GM19193 (cell line): ENCODE results near the gene NUDT4.

ENCODE experiments used
- POLR2A ChIP-seq: IDR thresholded peaks from 4 replicates; pipeline ENCODE4 v1.6.1; 2011; ENCODE audit not compliant: insufficient read depth, insufficient read length; ENCODE audit errors: extremely low read depth

The NUDT4 gene

DNA sequence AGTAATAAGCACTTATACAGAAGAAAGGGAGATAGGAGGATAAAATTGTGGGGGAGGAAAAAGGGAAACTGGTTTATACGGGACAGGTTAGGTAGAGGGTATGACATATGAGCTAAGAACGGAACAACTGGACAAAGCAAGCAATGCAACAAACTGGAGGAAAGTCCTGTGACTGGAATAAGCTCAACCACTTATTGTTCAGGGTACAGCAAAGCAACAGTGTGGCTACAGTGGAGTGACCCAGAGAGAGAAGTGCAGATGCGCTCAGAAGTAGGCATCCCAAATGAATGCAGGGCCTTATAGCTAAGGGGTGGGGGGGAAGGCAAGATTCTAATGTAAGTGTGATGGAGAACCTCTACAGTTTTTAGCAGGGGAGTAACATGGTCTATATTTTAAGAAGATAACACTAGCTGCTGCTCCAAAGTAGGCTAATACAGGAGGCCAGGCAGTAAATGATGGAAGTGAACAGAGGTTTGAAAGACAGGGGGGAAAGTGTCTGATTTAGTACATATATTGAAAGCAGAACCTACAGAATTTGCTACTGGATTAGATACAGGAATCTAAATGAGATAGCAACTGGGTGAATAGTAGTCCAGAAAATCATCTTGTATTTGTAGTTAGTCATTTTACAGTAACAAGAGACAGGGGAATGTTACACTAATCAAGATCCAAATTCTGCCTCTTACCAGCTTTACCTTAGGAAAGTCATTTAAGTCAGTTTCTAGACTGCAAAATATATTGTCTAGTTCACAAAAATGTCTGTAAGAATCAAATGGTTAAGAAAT lies 60.7 kb downstream of the NUDT4 start:
- no peak for TF ChIP-seq POLR2A

DNA sequence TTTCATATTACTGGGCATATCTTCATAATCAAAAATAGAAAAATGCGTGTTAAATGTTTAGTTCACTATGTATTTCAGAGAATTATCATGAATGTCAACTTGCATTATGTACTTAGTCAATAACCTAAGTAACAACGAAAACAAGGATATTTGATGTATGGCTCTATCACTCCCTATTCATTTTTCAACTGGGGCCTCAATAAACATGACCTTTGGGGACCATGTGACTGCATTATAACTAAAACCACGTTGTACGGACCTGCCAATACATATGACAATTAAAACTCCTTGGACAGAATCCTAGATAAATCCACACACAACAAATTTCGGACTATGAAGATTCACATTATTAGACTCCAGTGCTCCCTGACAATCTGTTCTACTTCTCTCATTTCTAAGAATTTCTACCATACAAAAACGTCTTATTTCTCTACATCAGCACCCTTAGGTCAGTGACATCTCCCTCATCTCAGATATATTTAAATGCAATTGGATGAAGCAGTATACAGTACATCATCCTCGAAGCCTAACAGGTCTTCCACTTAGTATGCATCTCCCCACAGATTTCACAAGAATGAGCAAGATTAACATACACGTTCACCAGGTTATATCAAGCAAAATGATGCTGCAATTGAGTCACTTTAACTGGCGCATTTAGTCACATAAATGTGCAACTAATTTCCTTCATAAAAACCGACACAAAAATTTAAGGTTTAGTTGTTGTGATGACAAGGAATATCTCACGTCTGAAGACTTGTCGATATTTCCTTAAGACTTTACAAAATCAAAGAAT lies 62.5 kb downstream of the NUDT4 start:
- TF ChIP-seq POLR2A, result no peak

DNA sequence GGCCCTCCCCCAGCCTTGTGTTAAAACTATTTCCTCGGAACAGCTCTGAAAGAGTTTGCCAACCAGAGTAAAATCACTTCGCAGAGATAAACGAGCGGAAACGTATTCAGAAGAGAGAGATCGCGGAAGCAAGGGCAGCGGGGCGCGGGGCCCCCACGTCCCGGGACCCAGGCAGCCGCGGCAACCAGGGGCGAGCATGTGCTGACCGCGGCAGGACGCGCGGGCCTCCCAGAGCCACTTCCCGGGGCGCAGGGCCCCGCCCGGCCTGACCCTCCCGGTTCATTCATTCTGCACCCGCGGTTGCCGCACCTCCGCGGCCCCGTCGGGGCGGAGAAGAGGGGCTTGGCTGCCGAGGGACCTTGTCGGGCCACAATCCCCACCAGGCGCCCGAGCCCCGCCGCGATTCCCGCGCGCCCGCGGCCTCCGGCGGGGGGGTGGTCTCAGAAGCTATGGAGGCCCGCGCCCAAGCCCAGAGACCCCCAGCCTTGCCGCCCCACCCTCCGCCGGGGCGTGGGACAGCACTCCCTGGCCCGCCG lies 63.4 kb downstream of the NUDT4 start:
- TF ChIP-seq POLR2A, result no peak

DNA sequence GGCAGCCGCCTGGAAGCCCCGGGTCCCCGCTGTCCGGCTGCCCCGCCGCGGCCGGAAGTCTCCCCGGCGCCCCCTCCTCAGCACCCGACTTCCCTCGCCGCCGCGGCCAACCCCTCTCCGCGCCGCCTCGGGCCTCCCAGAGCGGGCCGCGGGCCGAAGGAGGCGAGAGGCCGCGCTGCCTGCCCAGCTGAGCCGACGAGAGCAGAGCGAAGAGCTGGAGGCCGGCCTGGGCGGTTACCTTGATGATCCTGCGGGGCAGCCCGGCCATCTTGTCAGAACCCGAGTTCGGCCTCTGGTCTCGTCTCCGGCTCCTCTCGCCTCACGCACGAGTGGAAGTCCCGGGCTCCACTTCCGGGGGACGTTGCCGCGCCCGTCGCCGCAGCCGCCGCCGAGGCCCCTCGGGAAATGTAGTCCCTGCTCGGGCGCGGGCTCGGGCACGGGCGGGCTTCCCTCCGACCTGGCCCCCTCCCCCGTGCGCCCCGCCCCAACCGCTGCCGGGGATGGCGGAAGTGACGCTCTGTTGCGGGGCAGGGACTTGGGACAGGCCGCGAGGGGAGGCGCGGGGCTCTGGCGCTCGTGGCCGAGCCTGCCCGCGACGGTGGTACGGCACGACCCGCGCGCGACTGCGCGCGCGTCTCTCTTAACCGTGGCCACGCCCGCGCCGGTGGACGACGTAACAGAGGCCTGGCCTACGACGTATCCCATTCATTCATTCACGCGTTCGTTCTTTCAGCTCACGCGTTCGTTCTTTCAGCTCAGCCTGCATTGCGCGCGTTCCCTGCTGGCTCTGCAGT lies 64.1 kb downstream of the NUDT4 start, which contains the start of gene UBE2N:
TSS of gene UBE2N (minus strand) at position 331 of the 794 bp plus-strand sequence. CDS start at position 268, 63 bp downstream.
- TF ChIP-seq POLR2A, result peak; percentile 88

DNA sequence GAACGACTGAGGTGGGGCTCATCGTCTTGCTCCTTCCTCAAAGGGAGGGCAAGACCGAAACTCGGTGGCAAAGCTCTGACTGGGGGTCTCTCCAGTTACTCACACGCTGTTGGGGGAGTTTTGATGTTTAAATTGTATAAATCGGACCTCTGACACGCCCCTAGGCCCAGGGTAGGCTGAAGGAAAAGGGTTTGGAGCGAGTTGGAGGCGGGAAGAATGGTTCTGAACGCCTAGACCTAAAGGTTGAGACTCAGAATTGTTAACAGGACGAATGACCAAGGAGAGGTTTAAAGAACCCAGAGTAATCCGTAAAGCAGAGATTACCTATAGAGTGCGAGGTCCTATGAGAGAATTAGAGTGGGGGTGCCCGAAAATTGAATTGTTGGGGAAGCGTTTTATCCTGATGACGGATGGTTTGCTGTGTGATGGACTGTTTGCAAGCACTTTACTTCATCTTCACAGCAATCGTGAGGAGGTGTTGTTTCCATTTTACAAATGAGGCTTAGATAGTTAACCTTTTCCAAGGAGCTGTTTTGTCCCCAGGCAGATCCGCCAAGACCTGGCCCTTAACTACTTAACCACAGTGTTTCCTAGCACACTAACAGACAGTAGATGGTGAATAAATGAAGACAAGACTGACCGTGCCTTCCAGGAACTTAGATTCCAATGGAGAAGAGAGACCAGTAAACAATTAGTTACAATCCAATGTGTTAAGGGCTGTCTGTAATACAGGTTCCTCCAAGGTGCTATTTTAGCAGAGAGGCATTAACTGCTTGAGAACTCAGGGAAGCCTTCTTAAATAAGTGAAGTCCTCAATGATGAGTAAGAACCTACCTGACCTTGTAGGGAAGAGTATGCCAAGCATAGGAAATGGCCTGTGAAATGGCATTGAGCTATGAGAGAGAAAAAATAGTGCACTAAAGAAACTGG lies 65.0 kb downstream of the NUDT4 start:
- no peak for TF ChIP-seq POLR2A

DNA sequence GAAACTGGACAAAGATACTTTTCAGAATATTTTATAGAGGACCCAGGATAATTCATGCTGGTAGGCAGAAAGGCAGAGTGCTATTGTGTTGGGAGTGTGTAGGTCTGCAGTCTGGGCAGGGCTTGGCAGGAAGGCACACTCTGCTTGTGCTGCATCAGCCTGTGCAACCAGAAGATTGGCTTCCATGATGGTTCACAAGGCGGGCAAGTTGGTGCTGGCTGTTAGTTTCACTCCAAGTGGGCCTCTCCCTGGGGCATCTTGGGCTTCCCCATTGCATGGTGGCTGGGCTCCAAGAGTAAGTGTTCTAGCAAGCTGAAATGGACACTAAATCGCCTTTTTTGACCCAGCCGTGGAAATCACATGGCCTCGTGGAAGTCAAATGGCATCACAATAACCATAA lies 65.9 kb downstream of the NUDT4 start:
- no peak for TF ChIP-seq POLR2A

DNA sequence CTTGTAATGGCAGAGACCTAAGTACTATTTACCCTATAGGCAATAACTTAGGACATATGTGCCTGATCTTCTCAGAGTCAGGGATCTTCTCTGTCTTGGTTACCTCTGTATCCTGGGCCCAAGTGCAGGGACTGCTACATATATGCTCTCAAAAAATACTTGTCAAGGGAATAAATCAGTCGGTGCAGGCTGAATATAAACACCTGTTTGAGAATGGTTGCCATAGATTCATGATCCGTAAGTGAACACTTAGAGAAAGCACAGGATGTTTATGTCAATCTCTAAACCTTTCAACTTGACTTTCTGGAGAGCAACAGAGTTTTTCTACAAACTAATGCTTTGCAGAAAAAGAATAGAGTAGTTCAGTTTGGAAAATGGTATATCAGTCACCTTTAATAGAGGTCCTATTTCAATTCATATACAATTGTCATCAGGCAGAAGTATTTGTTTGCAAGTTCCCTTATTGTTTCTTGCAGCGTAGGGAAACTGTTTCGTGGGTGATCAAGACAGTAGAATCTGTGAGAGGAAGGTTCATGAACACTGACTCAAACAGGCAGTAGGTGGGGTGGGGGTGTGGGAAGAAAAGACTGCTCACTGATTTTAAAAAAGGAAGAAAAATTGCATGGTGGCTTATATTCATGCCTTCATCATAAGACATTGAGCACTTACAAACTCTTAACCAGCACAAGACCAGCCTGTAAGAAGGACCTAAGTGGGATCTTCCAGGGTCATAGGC lies 70.0 kb downstream of the NUDT4 start:
- TF ChIP-seq POLR2A, result no peak

DNA sequence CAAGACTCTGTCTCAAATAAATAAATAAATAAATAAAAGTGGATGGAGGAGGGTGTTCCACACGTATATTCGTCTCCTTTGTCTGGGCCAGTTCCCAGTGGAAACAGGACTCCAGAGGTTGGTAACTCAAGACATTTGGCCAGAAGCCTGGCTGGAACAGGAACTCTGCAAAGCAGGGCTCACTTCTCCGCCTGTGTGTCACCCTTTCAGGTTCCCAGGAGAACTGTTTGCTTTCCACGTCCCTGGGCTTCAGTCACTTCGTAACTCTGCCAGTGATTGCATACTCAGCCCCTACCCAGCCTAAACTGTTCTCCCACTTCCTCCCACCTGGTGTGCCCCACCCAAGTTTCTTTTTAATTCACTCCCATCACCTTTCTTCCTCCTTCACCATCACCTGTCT lies 71.1 kb downstream of the NUDT4 start:
- no peak for TF ChIP-seq POLR2A

DNA sequence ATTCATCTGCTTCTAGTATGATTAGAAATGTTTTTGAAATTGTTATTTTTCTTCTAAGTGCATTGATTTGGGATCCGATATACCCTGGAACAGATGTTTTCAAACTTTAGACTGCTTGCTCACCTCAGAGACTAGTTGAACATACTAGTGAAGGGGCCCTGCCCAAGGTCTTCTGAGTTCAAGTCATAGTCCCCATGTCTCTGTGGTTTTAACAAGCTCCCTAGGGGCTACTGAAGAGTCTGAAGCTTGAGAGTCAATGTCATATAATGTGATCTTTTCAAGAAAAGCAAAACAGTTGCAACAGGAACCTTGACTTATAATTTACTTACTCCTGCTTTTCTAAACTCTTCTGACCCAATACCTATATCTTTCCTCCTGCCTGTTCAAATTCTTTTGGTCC lies 71.6 kb downstream of the NUDT4 start:
- TF ChIP-seq POLR2A, result no peak

DNA sequence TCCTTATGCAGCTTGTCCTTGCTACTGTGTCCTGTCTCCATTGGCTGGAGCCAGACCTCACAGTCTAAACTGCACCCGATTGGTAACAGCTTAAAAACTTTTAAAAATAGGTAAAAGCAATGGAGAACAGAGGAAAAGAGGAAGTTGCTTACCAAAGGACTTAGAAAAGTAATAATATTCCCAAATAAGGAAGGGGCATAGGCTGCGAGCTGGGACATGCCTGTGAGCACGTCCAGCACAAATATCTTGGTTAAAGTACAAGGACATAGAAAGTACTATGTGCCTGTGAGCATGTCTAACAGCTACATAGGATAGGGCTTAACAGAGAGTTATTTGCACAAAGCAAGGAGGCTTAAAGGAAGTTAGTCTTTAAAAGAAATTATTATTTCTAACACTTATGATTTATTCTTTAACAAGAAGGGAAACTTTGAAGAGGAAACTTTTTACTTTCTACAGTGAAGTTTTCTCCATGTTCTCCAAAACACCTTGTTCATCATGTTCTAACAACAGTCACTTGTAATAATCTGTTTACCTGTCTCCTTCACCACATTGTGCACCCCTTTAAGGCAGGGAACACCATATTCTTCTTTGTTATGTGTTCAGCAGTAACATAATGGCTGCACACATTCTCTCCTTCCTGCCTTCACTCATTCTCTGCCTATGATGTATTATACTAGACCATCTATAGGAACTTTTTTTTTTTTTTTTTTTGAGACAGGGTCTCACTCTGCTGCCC lies 73.9 kb downstream of the NUDT4 start:
- no peak for TF ChIP-seq POLR2A

DNA sequence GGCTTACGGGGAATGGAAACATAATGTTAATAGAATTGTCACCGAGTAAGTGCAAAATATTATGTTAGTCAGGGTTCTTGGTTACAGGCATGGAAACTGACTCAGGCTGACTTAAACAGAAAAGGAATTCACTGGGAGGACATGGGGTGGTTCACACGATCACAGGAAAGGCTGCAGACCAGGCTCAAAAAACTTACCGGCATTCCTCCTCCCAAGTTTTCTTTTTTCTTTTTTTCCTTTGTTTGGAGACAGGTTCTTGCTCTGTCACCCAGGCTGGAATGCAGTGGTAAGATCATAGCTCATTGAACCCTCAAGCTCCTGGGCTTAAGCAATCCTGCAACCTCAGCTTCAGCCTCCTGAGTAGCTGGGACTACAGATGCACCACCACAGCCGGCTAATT lies 75.9 kb downstream of the NUDT4 start:
- no peak for TF ChIP-seq POLR2A

DNA sequence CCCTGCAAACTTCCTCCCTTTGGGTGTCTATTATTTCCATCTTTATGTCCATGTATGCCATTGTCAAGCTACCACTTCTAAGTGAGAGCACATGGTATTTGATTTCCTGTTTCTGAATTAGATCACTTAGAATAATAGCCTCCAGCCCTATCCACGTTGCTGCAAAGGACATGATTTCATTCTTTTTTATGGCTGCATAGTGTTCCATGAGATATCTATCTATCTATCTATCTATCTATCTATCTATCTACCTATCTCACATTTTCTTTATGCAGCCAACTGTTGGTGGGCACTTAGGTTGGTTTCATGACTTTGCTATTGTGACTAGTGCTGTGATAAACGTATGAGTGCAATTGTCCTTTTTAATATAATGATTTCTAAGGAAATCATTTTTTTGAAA lies 78.4 kb downstream of the NUDT4 start:
- TF ChIP-seq POLR2A, result no peak
